HG03571 (cell line): ENCODE data around the gene DISC1.
"Not testable (repeated sequence)": the region's sequence is repeated elsewhere in the genome, so short reads cannot be mapped to it uniquely, and the experiment has no call there.

ENCODE experiments used
- ATAC-seq: cut with Tn5 transposase; IDR thresholded peaks from one replicate; pipeline ENCODE4 v1.9.1; 2021; ENCODE audit not compliant: unreplicated experiment

The DISC1 gene

DNA sequence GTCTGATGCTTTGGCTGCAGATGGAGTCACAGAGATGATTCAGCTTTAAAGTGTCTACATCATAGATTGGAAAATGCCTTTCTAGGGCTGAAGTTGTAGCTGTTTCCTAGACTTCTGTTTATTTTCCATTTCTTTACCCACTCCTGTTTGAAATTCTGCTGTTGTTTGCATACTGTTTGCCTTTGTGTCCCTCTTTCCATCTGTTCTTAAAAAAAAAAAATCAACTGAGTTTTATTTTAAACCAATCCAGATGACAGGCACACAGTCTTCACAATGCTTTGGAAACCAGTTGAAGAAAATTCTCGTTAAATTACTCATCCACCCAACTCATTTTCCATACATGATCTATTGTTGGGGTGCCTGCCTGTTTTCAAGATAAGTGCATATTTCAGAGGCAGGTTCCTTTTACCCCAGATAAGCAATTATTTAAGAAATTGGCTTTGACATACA is 245.9 kb downstream of the DISC1 start:
- no peak for ATAC-seq

DNA sequence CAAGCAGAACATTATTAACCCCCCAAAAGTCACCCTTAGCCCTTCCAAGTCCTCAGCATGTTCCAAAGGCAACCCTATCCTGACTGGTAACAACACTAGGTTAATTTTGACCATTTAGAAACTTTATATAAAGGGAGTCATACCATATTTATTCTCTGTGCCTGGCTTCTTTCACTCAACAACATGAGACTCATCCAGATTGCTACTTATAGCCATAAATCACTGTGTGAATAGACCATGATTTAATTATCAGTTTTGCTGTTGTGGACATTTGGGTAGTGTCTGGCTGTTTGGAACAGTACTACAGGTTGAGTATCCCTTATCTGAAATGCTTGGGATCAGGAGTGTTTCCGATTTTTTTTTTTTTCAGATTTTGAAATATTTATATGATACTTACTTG is 252.1 kb downstream of the DISC1 start:
- ATAC-seq, result no peak

DNA sequence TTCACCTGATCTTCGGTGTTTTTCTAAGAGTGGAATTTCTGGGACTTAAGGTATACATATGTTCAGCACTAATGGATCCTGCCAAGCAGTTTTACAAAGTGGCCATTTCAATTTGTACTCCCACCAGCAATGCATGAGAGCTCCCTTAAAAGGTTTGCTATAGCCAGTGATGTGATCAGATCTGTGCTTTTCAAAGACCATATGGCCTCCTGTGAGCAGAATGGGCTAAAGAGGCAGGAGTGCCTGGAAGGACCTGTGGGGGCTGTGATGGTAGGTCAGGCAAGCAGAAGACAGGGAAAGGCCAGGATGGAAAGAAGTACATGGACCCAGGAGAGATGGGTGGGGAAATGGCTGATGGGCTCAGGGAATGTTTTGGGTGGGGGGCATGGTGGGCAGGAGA is 252.7 kb downstream of the DISC1 start:
- no peak for ATAC-seq

DNA sequence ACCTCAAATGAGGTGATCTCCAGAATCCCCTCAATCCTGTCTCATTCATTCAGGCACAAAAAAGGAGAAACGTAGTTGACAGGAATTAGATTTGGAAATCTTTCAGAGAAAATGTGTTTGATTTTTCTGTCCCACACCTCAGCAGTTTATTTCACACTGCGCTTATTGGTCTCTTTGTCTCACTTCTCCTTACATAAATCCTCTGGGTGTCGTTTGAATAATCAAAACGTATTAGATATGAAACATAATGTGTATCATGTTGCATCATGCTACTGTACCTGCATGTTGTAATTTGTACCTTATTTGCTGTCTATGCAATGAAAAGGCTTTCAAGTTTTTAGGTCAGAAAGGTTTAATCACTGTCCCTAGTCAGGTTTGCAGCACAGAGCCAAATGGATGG is 255.7 kb downstream of the DISC1 start:
- no peak for ATAC-seq

DNA sequence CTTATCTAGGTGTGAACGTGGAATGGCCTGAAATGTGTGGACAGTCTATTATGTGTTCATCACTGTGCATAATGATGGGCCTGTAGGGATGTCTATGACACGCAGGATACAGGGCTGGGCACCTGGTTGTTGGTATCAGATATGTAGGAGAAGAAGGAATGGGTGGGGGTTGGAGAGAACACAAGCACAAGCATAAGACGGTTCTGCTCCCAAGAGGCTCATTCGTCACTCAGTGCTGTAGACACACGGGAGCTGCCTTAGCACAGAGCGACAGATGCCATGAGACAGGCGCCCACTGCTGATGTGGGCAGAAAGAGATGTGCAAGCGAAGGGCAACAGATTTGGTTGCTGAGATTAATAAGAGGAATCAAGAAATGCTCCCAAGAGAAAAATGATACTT is 256.2 kb downstream of the DISC1 start:
- no peak for ATAC-seq

DNA sequence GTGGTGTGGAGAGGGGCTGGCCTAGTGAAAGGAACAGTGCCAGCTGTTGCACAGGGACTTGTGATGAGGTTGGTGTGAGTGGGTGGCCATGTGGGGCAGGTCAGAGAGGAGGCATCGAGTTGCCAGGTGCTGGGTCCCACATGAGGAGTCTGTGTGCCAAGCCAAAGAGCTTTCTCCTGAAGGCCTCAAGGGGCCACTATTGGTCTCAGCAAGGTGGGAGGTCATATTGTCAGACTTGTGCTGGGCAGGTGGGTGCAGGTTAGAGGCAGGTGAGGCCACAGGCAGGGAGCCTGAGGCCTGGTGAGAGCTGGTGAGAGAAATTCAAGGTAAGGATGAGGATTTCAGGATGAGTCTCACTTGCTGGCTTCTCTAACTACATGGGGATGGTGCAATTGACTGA is 256.8 kb downstream of the DISC1 start:
- no peak for ATAC-seq

DNA sequence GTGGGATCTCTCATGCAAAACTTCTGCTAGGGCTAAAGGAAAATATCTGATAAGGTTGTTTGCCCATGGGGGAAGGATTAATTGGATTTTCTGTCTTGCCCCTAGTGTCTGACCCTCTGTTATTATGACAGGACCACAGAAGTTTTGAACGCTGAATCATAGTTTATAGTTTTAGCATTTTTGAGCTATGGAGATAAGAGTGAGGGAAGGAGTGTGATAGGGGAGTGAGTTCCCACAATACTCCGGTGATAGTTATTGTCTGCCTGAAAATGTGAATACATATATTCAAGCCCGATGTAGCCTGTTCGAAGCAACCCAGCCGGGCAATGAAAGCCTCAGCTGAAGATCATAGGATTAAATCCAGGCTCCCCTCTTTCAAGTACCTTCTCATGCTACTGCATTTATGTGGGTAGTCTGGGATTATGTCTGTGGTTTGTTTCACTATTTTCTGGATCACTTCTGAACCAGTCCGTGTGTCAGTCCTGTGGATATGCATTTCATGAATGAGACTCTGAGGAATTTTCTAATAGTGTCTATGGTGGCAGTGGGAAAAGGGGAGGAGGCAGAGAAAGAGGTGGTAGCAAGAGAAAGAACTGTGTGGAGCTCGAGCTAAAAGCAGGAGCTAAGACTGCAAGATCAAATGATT is 258.7 kb downstream of the DISC1 start:
- ATAC-seq, result no peak

DNA sequence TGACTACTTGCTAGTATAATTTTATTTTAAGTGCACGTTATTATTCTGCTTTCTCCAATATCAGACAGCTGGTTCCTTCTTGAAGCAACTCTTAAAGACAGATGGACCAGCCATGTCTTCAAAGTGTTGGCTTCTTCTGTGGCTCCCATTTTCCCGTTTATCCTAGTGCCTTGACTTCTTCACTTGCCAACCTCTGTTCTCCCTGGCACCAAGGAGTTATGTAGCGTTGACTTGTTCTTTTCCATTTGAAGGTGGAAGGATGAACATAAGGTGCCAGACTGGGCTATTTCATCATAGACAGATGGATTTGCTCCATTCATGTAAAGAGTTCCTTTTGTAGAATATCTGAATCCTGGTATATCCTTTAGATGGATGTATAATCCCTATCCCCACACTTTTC is 260.6 kb downstream of the DISC1 start:
- ATAC-seq, result no peak

DNA sequence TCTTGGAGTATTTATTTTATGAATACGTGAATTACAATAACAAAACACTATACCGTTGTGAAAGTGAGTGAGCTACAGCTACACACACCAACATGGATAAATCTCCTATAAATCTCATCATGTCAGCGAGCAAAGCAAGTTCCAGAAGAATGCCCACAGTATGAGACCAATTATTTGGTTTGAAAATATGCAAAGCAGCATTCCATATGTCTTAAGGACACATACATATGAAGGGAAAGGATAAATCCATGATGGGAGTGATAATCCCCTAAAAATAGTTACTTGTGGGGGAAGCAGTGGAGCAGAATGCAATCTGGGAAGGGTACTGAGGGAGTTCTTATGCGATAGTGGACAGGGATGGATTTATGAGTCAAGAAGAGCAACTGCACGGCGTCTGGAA is 261.3 kb downstream of the DISC1 start:
- ATAC-seq, result no peak

DNA sequence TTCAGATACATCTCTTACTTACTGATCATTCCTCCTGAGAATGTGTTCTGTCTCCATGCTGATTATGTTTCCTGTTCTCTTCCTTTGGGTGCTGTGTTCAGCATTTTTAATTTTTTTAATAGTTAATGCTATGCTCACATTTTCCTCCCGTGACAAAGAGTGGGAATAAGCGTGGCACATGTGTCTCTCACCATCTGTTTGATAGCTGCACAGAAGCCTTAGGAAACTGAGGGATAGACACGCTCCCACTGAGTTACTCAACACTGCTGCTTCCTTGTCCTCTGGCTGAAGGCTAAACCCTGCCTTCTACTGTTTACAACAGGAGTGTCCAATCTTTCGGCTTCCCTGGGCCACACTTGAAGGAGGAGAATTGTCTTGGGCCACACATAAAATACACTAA is 264.2 kb downstream of the DISC1 start:
- no peak for ATAC-seq

DNA sequence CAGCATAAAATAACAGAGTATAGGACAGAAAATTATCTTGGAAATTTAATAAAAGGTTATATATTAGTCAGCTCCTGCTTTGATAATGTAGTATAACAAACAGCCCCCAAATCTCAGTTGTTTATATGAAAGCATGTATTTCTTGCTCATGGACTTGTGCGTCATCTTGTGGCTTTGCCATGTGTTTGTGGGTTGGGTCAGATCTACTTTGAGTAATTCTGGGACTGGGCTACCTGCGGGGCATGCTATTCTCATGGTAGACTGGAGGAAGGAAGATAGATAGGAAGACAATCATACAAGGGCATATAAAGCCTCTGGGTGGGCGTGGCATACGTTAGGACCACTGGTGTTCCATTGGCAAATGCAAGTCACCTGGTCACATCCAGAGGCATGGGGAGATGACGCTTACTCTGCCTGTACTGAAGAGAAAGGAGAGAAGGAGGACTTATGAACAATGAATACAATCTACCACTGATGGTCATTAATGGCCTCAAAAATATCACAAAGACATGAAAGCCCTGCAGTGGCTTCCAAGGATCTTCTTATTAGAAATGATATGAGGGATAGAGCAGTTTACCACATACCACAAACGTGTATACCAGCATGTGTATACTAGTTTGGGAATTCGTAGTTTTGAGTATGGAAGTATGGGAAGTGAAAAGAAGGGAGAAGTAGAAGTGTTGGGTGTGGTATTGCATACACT is 267.0 kb downstream of the DISC1 start:
- ATAC-seq, result no peak

DNA sequence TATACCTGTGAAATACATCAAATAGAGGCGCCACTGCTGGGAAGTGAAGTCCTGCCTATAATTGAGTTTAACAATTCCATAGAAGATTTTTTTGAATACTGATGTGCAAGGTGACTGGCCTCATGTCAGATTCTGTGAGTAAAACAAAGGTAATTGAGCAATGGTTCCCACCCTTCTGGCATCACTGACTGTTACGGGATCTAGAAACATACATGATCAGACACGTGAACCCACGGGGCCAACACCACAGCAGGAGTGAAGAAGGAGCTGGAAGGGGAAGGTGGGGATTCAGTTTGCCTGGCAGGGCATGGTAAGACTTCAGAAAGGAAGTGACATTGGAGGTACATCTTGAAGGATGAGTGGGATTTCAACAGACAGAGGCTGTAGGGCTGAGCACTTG is 270.2 kb downstream of the DISC1 start:
- no peak for ATAC-seq

DNA sequence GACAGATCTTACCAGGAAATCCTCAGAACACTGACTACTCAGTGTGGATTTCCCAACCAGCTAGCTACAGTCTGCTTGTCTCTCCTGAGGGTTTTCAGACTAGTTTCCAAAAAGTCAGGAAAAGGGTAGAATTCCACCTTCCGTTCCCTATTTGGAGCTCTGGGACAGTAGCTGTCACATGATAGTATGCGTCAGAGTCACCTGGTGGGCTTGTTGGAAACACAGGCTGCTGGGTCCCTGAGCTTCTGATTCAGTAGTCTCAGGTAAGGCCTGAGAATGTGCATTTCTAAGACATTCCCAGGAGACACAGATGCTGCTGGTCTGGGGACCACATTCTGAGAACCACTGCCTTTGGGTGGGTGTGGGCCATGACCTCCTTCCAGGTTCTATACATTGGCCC is 272.5 kb downstream of the DISC1 start:
- ATAC-seq, result no peak

DNA sequence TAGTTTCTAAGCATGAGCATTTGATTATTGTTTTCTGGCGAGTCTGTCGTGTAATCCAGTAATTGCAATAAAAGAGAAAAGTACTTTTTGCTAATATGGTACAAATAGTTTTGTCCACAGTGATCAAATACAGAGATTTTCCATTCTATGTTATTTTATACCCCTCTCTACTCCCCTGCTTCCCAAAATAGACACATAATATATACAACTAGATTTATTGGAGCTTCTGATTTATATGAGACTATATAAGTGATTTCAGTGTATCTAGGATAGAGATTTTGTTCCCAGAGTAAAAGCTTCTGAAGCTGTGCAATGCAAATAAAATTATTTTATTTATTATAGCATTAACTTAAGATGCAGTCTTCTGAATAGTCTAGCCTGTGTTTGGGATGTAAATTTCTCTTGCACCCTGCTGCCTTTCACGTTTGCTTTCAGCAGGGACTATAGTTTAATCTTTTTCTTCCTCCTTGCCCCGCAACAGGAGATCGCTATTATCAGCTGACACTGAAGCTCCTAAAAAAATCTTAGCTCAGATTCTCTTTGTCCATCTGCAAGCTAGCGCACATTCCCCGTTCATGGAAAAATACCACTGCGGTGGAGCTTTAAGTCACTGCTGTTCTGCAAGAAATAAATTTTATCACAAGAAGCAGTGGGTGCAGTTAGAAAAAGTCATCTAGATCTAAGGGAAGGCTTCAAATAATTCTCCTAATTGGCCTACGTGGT is 273.3 kb downstream of the DISC1 start:
- no peak for ATAC-seq

DNA sequence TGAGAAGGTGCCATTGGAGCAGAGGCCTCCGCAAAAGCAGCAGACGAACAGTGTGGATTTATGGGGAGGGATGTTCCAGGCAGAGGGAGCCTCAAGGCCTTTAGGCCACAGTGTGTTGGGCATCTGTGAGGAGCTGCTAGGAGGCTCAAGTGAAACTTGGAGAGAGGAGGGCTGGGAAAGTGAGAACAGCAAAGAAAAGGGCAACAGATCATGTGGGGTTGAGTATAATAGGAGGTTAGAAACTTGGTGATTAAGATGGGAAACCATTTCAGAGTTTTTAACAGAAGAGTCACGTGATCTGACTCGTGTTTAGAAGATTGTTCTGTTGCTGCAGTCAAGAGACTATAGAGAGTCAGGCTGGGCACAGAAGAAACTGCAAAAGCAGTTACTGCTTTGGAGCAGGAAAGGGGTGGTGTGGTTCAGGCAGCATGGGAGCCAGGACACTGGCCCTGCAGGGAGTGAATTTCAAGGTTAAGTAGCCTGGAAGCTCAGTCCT is 277.0 kb downstream of the DISC1 start:
- no peak for ATAC-seq

DNA sequence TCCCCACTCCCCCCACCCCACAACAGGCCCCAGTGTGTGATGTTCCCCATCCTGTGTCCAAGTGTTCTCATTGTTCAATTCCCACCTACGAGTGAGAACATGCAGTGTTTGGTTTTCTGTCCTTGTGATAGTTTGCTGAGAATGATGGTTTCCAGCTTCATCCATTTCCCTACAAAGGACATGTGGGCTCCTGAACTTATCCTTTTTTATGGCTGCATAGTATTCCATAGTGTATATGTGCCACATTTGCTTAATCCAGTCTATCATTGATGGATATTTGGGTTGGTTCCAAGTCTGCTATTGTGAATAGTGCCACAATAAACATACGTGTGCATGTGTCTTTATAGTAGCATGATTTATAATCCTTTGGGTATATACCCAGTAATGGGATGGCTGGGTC is 280.7 kb downstream of the DISC1 start:
- ATAC-seq, result not testable (repeated sequence)

DNA sequence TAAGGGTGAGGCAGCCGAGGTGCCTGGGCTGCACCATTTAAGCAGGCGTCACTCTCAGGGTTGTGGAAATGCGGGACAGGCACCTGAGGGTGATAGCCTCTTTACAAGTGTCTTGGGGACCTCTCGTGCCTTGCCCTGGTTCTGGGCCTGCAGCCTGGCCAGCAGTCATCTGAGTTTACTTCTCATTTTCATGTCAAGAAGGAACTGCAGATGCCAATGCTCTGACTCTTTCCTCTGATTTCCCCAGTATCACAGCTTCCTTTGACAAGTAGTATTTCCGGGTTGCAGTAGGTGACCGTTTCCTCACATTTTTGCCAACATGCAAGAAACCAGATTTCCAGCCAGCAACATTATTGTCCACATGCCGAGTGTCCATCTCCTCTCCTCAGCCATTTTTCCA is 286.9 kb downstream of the DISC1 start:
- ATAC-seq, result no peak

DNA sequence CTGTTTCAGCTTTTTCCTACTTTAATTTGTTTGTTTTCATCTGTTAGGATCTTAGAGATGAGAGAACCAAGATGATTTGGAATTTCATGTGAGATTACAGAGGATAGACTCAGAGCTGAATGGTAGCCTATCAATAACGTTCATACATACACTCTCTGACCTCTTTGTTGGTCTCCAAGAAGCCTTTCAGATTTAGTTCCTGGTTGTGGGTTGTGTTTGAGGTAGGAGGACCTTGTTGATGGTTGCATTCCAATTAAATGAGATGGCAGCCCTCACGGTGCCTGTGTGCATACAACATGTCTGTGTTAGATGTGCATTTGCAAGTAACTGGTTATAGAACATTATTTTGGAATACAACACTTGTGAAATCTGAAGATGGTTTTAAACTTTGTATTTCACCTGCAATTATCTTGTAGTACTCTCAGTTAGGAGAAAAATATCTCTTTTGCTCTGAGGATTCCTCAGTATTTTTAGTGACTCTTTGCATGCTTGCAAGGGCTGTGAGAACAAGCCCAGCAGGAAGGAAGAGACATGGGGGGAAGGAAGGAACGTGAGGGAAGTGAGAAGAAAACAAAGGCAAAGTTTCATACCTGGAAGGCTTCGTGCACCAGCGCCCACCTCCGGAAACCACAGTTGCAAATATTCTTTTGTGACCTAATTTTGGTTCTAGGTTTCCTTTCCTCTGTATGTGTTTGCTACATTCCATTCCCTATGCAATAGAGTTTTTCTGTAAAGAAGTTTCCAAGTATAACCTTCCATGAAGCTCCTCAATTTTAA is 291.8 kb downstream of the DISC1 start:
- no peak for ATAC-seq

DNA sequence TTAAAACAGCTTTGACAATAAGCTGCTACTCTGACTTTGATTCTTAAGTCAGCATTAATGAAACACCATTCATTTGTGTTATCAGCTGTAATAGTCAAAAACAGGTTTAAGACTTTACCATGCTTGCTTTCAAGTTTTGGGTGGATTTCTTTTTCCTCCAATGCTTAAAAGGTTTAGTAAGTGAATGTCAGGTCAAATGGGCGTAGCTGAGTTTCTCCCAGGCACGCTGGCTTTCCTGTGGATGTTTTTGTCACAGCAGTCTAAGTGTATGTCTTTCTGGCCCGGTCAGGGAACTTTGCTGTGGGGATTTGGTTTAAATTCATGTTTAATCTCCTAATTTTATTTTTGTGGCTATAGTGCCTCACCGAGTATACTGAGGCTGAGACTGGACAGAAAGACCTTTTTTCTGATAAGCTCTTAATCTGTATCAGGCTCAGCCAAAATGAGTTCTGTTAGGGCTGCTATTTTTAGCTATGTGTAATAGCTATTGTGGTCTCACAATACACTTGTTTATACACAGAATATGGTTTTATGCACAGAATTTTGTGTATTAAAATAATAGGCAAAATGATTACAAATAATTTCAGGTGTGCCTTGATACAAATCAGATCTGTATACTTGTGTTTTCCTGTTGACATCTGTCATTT is 292.8 kb downstream of the DISC1 start:
- no peak for ATAC-seq

DNA sequence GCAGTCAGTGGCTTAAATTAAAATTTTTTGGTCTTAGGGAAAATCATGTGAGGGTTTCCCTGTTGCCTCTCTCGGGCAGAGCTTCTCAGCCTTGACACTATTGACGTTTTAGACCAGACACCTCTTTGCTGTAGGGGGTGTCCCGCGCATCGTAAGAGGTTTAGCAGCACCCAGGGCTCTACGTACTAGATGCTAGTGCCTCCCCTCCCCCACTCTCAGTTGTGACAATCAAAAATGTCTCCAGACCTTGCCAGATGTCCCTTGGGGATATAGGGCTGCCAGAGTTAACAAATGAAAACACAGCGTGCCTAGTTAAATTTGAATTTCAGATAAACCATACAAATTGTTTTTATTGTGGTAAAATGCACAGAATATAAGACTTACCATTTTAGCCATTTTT is 293.3 kb downstream of the DISC1 start:
- ATAC-seq, result no peak
